Activated CD8-positive, alpha-beta memory T cell treated with anti-CD3 and anti-CD28 coated beads, Interleukin-2, amount 50 U/mL, for 1 hour (primary cell): ENCODE data around the gene PDHX.

Source experiments
- DNase-seq: peaks from one replicate; pipeline ENCODE4 v3.0.0-alpha.2; 2020; ENCODE audit errors: extremely low read depth

PDHX gene

GRCh38 chr11:35045236-35045820 is 128.9 kb downstream of the PDHX start:
- peak; percentile 81 for DNase-seq
